H1 (cell line): Measurements from ENCODE around the gene GASK1B. TPM values are rescaled to one million over a fixed set of nuclear protein-coding genes. Genes with fewer than 3 reads are reported as not detected.

ENCODE experiments used
- CTCF ChIA-PET: fragments of 300-600 bp; sonication (Branson Sonifier 250); formaldehyde crosslinking; loops from one replicate; lab custom pipeline; 2021; ENCODE audit not compliant: partially characterized antibody; lab: Charles Lee
- POLR2A ChIA-PET: fragments of 300-600 bp; sonication (Branson Sonifier 250); formaldehyde crosslinking; loops from one replicate; lab custom pipeline; 2021; ENCODE audit warnings: inconsistent platforms; ENCODE audit not compliant: partially characterized antibody; lab: Charles Lee
- DNase-seq, 2 experiments: peaks; one replicate each; pipeline versions ENCODE4 v3.0.0 to v3.0.0-alpha.2; 2010 to 2022; ENCODE audit warnings: low spot score in 2 of 2, low read depth in 1 of 2, mixed read lengths in 1 of 2
- FAIRE-seq: peaks from 2 replicates; lab custom pipeline; 2011; peaks lifted over from hg19 to GRCh38; lab: Jason Lieb, UNC
- H2AFZ ChIP-seq: 2 replicates; pipeline ENCODE4 v1.8.1; 2012; ENCODE audit warnings: low read length, inconsistent platforms
- H2AK5ac ChIP-seq: 2 replicates; pipeline ENCODE4 v1.6.1; 2013; ENCODE audit warnings: low read depth, low read length
- H2BK120ac ChIP-seq: replicated peaks from 2 replicates; pipeline ENCODE3; 2013; ENCODE audit warnings: low read depth, low read length, inconsistent platforms
- H2BK12ac ChIP-seq: 2 replicates; pipeline ENCODE4 v1.6.1; 2013; ENCODE audit warnings: low read depth, low read length
- H2BK15ac ChIP-seq: 2 replicates; pipeline ENCODE4 v1.6.1; 2013; ENCODE audit warnings: low read length
- H2BK20ac ChIP-seq: 2 replicates; pipeline ENCODE4 v1.6.1; 2013; ENCODE audit warnings: low read length
- H2BK5ac ChIP-seq: 2 replicates; pipeline ENCODE4 v1.6.1; 2013; ENCODE audit warnings: low read depth, low read length
- H3K14ac ChIP-seq: 2 replicates; pipeline ENCODE4 v1.6.1; 2013; ENCODE audit warnings: inconsistent platforms; ENCODE audit not compliant: insufficient read length
- H3K18ac ChIP-seq: 2 replicates; pipeline ENCODE4 v1.6.1; 2013; ENCODE audit warnings: low read length; ENCODE audit errors: extremely low read depth
- H3K23ac ChIP-seq: 2 replicates; pipeline ENCODE4 v1.6.1; 2013; ENCODE audit warnings: inconsistent platforms; ENCODE audit not compliant: insufficient read length
- H3K23me2 ChIP-seq: 2 replicates; pipeline ENCODE4 v1.6.1; 2013; ENCODE audit warnings: low read depth, low read length
- H3K27ac ChIP-seq: 2 replicates; pipeline ENCODE4 v1.6.1; 2011; ENCODE audit warnings: low read depth, low read length, inconsistent platforms
- H3K27me3 ChIP-seq, 4 experiments: replicated peaks in 1 of 4; 1 replicate in 1 of 4; 2 replicates in 3 of 4; pipeline versions ENCODE4 v1.6.1 to v1.8.1; 2011 to 2013; ENCODE audit warnings: low read length in 3 of 4, mild to moderate bottlenecking in 3 of 4, inconsistent platforms in 2 of 4, mixed read lengths in 2 of 4, moderate library complexity in 1 of 4; ENCODE audit not compliant: control insufficient read depth in 3 of 4, insufficient read depth in 3 of 4; ENCODE audit errors: extremely low read depth in 1 of 4
- H3K36me3 ChIP-seq, 4 experiments: 2 replicates each; pipeline versions ENCODE4 v1.6.1 to v1.8.1; 2011 to 2013; ENCODE audit warnings: mild to moderate bottlenecking in 4 of 4, low read length in 3 of 4, moderate library complexity in 2 of 4, control low read depth in 1 of 4, inconsistent platforms in 1 of 4; ENCODE audit not compliant: insufficient read depth in 4 of 4, control insufficient read depth in 2 of 4
- H3K4ac ChIP-seq: replicated peaks from 2 replicates; pipeline ENCODE3; 2013; ENCODE audit warnings: low read length, low read depth, mixed read lengths, inconsistent platforms; ENCODE audit not compliant: insufficient read length
- H3K4me1 ChIP-seq, 4 experiments: replicated peaks in 1 of 4; 1 replicate in 1 of 4; 2 replicates in 3 of 4; pipeline versions ENCODE4 v1.6.1 to v1.8.1; 2011 to 2013; ENCODE audit warnings: low read length in 3 of 4, inconsistent platforms in 2 of 4, mixed read lengths in 1 of 4; ENCODE audit not compliant: insufficient read depth in 4 of 4, control insufficient read depth in 3 of 4
- H3K4me2 ChIP-seq, 2 experiments: 2 replicates each; pipeline versions ENCODE4 v1.6.1 to v1.8.1; 2011 to 2013; ENCODE audit warnings: low read depth in 2 of 2, low read length in 2 of 2, control low read depth in 1 of 2, inconsistent platforms in 1 of 2, mild to moderate bottlenecking in 1 of 2; ENCODE audit not compliant: insufficient read depth in 1 of 2
- H3K4me3 ChIP-seq, 4 experiments: fragments of 200-600, 300-600 bp in 1 of 4; sonication (generic), shearing (Covaris generic), sonication (Bioruptor Twin) in 1 of 4; 2 replicates each; pipeline versions ENCODE4 v1.5.1 to v1.8.1; 2011 to 2016; ENCODE audit warnings: low read length in 4 of 4, low read depth in 3 of 4, control low read depth in 2 of 4, inconsistent platforms in 2 of 4, mild to moderate bottlenecking in 2 of 4, mixed read lengths in 1 of 4, moderate library complexity in 1 of 4; ENCODE audit not compliant: insufficient read depth in 2 of 4; ENCODE audit errors: extremely low read depth in 1 of 4
- H3K56ac ChIP-seq: replicated peaks from 2 replicates; pipeline ENCODE3; 2013; ENCODE audit warnings: low read depth, mild to moderate bottlenecking, mixed read lengths, low read length, inconsistent platforms; ENCODE audit not compliant: insufficient read length
- H3K79me1 ChIP-seq: 2 replicates; pipeline ENCODE4 v1.6.1; 2013; ENCODE audit warnings: low read depth, low read length, control low read depth
- H3K79me2 ChIP-seq, 2 experiments: 2 replicates each; pipeline versions ENCODE4 v1.6.1 to v1.8.1; 2012 to 2013; ENCODE audit warnings: low read length in 2 of 2, mild to moderate bottlenecking in 2 of 2, inconsistent platforms in 1 of 2; ENCODE audit not compliant: insufficient read depth in 2 of 2, control insufficient read depth in 1 of 2
- H3K9ac ChIP-seq, 4 experiments: replicated peaks in 1 of 4; 1 replicate in 1 of 4; 2 replicates in 3 of 4; pipeline versions ENCODE4 v1.6.1 to v1.8.1; 2011 to 2013; ENCODE audit warnings: low read depth in 3 of 4, low read length in 3 of 4, control low read depth in 2 of 4, mild to moderate bottlenecking in 2 of 4, moderate library complexity in 2 of 4, inconsistent platforms in 1 of 4; ENCODE audit errors: extremely low read depth in 1 of 4
- H3K9me3 ChIP-seq, 2 experiments: 2 replicates each; pipeline versions ENCODE4 v1.6.1 to v1.8.1; 2012 to 2013; ENCODE audit warnings: mild to moderate bottlenecking in 2 of 2, moderate library complexity in 2 of 2, control low read depth in 1 of 2, inconsistent platforms in 1 of 2, low read depth in 1 of 2, low read length in 1 of 2, mixed read lengths in 1 of 2; ENCODE audit not compliant: insufficient read depth in 2 of 2
- H4K20me1 ChIP-seq, 2 experiments: replicated peaks in 1 of 2; 2 replicates each; pipeline versions ENCODE3 to v1.8.1; 2011 to 2013; ENCODE audit warnings: inconsistent platforms in 2 of 2, low read length in 2 of 2, mild to moderate bottlenecking in 1 of 2; ENCODE audit not compliant: insufficient read depth in 2 of 2, control insufficient read depth in 1 of 2
- H4K5ac ChIP-seq: 2 replicates; pipeline ENCODE4 v1.6.1; 2013; ENCODE audit warnings: low read length, low read depth, mixed read lengths, inconsistent platforms; ENCODE audit not compliant: insufficient read length
- H4K8ac ChIP-seq: 2 replicates; pipeline ENCODE4 v1.8.0; 2013; ENCODE audit warnings: mild to moderate bottlenecking, moderate library complexity, low read length, inconsistent platforms; ENCODE audit not compliant: insufficient read depth; ENCODE audit errors: extremely low read depth
- H4K91ac ChIP-seq: replicated peaks from 2 replicates; pipeline ENCODE3; 2013; ENCODE audit warnings: low read length, mixed read lengths, inconsistent platforms; ENCODE audit not compliant: insufficient read length
- FOSL1 ChIP-seq: IDR thresholded peaks from 2 replicates; pipeline ENCODE4 v1.6.1; 2011; ENCODE audit warnings: mild to moderate bottlenecking, low read depth, low read length, moderate library complexity; ENCODE audit not compliant: insufficient read depth
- GTF2F1 ChIP-seq: IDR thresholded peaks from 2 replicates; pipeline ENCODE4 v1.6.1; 2012; ENCODE audit warnings: low read depth, low read length, improper control_type of control experiment, borderline replicate concordance
- KDM1A ChIP-seq: fragments of 200-600, 300-600 bp; sonication (generic); IDR thresholded peaks from 2 replicates; pipeline ENCODE4 v1.7.1; 2016; ENCODE audit warnings: mild to moderate bottlenecking, low read length, borderline replicate concordance
- NRF1 ChIP-seq: IDR thresholded peaks from 2 replicates; pipeline ENCODE4 v1.6.1; 2011; ENCODE audit warnings: mild to moderate bottlenecking, low read depth, low read length, improper control_type of control experiment
- PHF8 ChIP-seq: fragments of 200-600 bp; sonication (generic); conservative IDR thresholded peaks from 2 replicates; pipeline ENCODE4 v1.7.1; 2012; ENCODE audit warnings: low read depth, mild to moderate bottlenecking, inconsistent platforms, low read length, moderate library complexity
- POLR2AphosphoS5 ChIP-seq: IDR thresholded peaks from 2 replicates; pipeline ENCODE4 v1.6.1; 2011; ENCODE audit warnings: low read depth, low read length
- RFX5 ChIP-seq: IDR thresholded peaks from 2 replicates; pipeline ENCODE4 v1.6.1; 2011; ENCODE audit warnings: low read depth, low read length, improper control_type of control experiment, borderline replicate concordance
- RNF2 ChIP-seq: fragments of 200-900, 300-1000 bp; sonication (generic); IDR thresholded peaks from 2 replicates; pipeline ENCODE4 v1.7.1; 2016; ENCODE audit warnings: borderline replicate concordance, low read depth, mild to moderate bottlenecking, antibody characterized with exemption, low read length; ENCODE audit not compliant: poor library complexity, severe bottlenecking; ENCODE audit errors: missing control alignments
- SIN3A ChIP-seq, 2 experiments: IDR thresholded peaks in 1 of 2; conservative IDR thresholded peaks in 1 of 2; 2 replicates each; pipeline ENCODE4 v1.6.1; 2011 to 2012; ENCODE audit warnings: low read length in 2 of 2, improper control_type of control experiment in 1 of 2, low read depth in 1 of 2, mild to moderate bottlenecking in 1 of 2
- WGBS, 2 experiments: shearing (Covaris generic) in 1 of 2; methylation state at CpG; one replicate each; pipeline versions ENCODE4 v1.1.6 to v1.1.7; 2013 to 2015; ENCODE audit warnings: low lambda C conversion rate in 2 of 2, mixed read lengths in 2 of 2, inconsistent platforms in 1 of 2, low coverage in 1 of 2, missing lambda C conversion rate in 1 of 2; ENCODE audit not compliant: insufficient replicate concordance in 2 of 2, insufficient coverage in 1 of 2, insufficient read length in 1 of 2; ENCODE audit errors: extremely low coverage in 1 of 2, missing lambda C conversion rate in 1 of 2; 5-methylcytosine and 5-hydroxymethylcytosine counted together
- polyA plus RNA-seq, 7 experiments: library from polyadenylated mRNA; depleted of rRNA in 3 of 7; stranded (reverse) in 5 of 7; unstranded in 2 of 7; fragments of >200 nt in 5 of 7; fragments of 200-250 nt in 2 of 7; gene quantifications; 1 replicate in 5 of 7; 2 replicates in 1 of 7; 4 replicates in 1 of 7; pipeline versions ENCODE4 v1.2.1 to v1.2.3, GENCODE V29; 2011 to 2013; ENCODE audit warnings: missing spikeins in 2 of 7, mixed read lengths in 2 of 7
- total RNA-seq: library from RNA; stranded (reverse); fragmentation: NEBNext Ultra II Directional; extraction: Animal tissue kit (Norgen Biotek cat#: 25700); gene quantifications from 2 replicates; pipeline ENCODE4 v1.2.1, GENCODE V29; 2021
- TF ChIP-seq, protein P1 (sequence below): IDR thresholded peaks from 2 replicates; pipeline ENCODE4 v1.6.1; 2012; ENCODE audit warnings: inconsistent platforms
- TF ChIP-seq, protein P2 (sequence below): IDR thresholded peaks from 2 replicates; pipeline ENCODE4 v1.6.1; 2012; ENCODE audit warnings: inconsistent platforms

The GASK1B gene
- total and polyA plus RNA-seq, 2 of the 8 experiments (the other 6 are each of a cell fraction or from before 2014, with no cell fraction given): not detected

DNA sequence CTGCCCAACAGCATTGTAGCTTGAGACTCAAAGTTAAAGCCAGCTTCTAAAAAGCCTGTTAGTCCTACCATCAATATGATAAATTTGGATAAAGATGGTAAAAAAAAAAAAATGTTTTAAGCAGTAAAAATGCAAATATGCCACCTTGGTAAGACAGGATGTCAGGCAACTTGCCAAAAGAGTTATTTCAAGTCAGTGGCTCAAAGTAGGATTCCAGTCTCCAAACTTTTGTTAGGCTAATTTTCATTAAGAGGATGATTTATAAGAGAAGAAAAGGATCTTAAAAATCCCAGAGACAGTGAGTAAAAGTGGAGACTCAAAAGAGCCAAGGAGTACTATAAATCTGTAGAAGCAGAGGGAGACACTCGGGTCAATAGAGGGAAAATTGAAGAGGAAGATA, 47.5 kb downstream of the GASK1B start:
- no peak overlapping the region for H2AK5ac ChIP-seq
- no peak overlapping the region for H4K8ac ChIP-seq
- POLR2A ChIA-PET: no interaction called here
- H4K91ac ChIP-seq: no peak overlapping the region
- H3K9ac ChIP-seq: no peak overlapping the region; a peak in 1 of 7 replicates
- CTCF ChIA-PET: interaction anchor here (0.7 kb wide), 1 partner anchor 108 kb away, joined by 3 read pairs; no protein-coding TSS in a partner anchor
- H2BK12ac ChIP-seq: no peak overlapping the region
- no peak overlapping the region for H3K4me3 ChIP-seq
- H3K9me3 ChIP-seq: no peaks in the 10 kb centered on the region
- H3K23me2 ChIP-seq: no peaks in the 10 kb centered on the region
- H3K4me2 ChIP-seq: no peak overlapping the region
- no peaks in the 10 kb centered on the region for H3K79me1 ChIP-seq
- no peaks in the 10 kb centered on the region for H3K4me1 ChIP-seq
- H2AFZ ChIP-seq: no peak overlapping the region
- no peak for FAIRE-seq
- H2BK20ac ChIP-seq: no peak overlapping the region
- no peak overlapping the region for H3K18ac ChIP-seq
- WGBS, 2 experiments: 88% methylated on average over 1 of the region's 1 CpG; no CpG with 5 or more reads in 1 of the 2 experiments
- no peak overlapping the region for H3K23ac ChIP-seq
- H3K14ac ChIP-seq: no peak overlapping the region
- H2BK5ac ChIP-seq: no peak overlapping the region
- no peaks in the 10 kb centered on the region for H3K27me3 ChIP-seq
- H2BK15ac ChIP-seq: no peak overlapping the region
- no peaks in the 10 kb centered on the region for H4K20me1 ChIP-seq
- H4K5ac ChIP-seq: no peak overlapping the region
- H3K36me3 ChIP-seq: no peaks in the 10 kb centered on the region
- H3K27ac ChIP-seq: no peak overlapping the region
- H3K4ac ChIP-seq: no peak overlapping the region
- no peak overlapping the region for H3K56ac ChIP-seq
- DNase-seq: no peak
- no peaks in the 10 kb centered on the region for H3K79me2 ChIP-seq
- no peak overlapping the region for H2BK120ac ChIP-seq
- TF ChIP-seq KDM1A (no peak), RNF2 (no peak), PHF8 (no peak), POLR2AphosphoS5 (no peak), RFX5 (no peak), FOSL1 (no peak), NRF1 (no peak), SIN3A (conservative IDR thresholded peaks at IDR 0.05 in 1 of 2, IDR thresholded peaks at IDR 0.05 in 1 of 2; ENCODE audit: low read depth in 1 of 2, low read length in 2 of 2) (no peak), GTF2F1 (no peak)
- TF ChIP-seq, protein P1, sequence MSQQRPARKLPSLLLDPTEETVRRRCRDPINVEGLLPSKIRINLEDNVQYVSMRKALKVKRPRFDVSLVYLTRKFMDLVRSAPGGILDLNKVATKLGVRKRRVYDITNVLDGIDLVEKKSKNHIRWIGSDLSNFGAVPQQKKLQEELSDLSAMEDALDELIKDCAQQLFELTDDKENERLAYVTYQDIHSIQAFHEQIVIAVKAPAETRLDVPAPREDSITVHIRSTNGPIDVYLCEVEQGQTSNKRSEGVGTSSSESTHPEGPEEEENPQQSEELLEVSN: no peak
- TF ChIP-seq, protein P2, sequence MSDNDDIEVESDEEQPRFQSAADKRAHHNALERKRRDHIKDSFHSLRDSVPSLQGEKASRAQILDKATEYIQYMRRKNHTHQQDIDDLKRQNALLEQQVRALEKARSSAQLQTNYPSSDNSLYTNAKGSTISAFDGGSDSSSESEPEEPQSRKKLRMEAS: no peak
